T-helper 2 cell treated with Interferon-gamma antibody and Interleukin-4, amounts not matched to agents 5 μg/mL and 100 μg/mL, for 36 hours (primary cell): ENCODE data around the gene PAQR7.

Source experiments
- DNase-seq: peaks from one replicate; pipeline ENCODE4 v3.0.0; 2021; ENCODE audit warnings: low spot score
- H3K27ac Mint-ChIP-seq: one replicate; pipeline ENCODE4 v1.8.0; 2021; ENCODE audit warnings: mild to moderate bottlenecking, mixed read lengths
- H3K27me3 Mint-ChIP-seq: one replicate; pipeline ENCODE4 v1.8.0; 2021; ENCODE audit warnings: low read depth, mixed read lengths
- H3K36me3 Mint-ChIP-seq: one replicate; pipeline ENCODE4 v1.8.0; 2021; ENCODE audit warnings: low read depth, mixed read lengths
- H3K4me1 Mint-ChIP-seq: one replicate; pipeline ENCODE4 v1.8.0; 2021; ENCODE audit warnings: low read depth, mixed read lengths
- H3K4me3 Mint-ChIP-seq: one replicate; pipeline ENCODE4 v1.8.0; 2022; ENCODE audit warnings: mild to moderate bottlenecking, moderate library complexity, mixed read lengths
- H3K9me3 Mint-ChIP-seq: one replicate; pipeline ENCODE4 v1.8.0; 2021; ENCODE audit warnings: mixed read lengths

The PAQR7 gene

GRCh38 chr1:25891606-25892005 is 16.1 kb upstream of the PAQR7 start:
- H3K4me3 Mint-ChIP-seq, result no peak overlapping the region
- DNase-seq, result no peak
- H3K27ac Mint-ChIP-seq, result no peak overlapping the region
- peaks cover 13% of the 10 kb centered on the region for H3K4me1 Mint-ChIP-seq
- H3K9me3 Mint-ChIP-seq, result no peaks in the 10 kb centered on the region
- no peaks in the 10 kb centered on the region for H3K27me3 Mint-ChIP-seq
- peaks cover 27% of the 10 kb centered on the region for H3K36me3 Mint-ChIP-seq

GRCh38 chr1:25890239-25891034 is 14.9 kb upstream of the PAQR7 start:
- Mint-ChIP-seq H3K9me3 (no peaks in the 10 kb centered on the region), H3K27ac (no peak overlapping the region), H3K27me3 (no peaks in the 10 kb centered on the region), H3K4me1 (peaks cover 6% of the 10 kb centered on the region), H3K36me3 (peaks cover 20% of the 10 kb centered on the region), H3K4me3 (no peak overlapping the region)
- DNase-seq, result no peak

GRCh38 chr1:25889470-25889869 is 14.0 kb upstream of the PAQR7 start:
- no peak overlapping the region for H3K4me3 Mint-ChIP-seq

GRCh38 chr1:25888426-25888987 is 13.0 kb upstream of the PAQR7 start:
- DNase-seq, result no peak
- H3K27me3 Mint-ChIP-seq, result no peaks in the 10 kb centered on the region
- H3K4me3 Mint-ChIP-seq, result no peak overlapping the region
- no peak overlapping the region for H3K27ac Mint-ChIP-seq
- peaks cover 2% of the 10 kb centered on the region for H3K4me1 Mint-ChIP-seq
- H3K36me3 Mint-ChIP-seq, result peaks cover 17% of the 10 kb centered on the region
- H3K9me3 Mint-ChIP-seq, result no peaks in the 10 kb centered on the region

More at GRCh38 chr1:25889470-25889869, 14.0 kb upstream of the PAQR7 start:
- no peaks in the 10 kb centered on the region for H3K27me3 Mint-ChIP-seq
- no peaks in the 10 kb centered on the region for H3K9me3 Mint-ChIP-seq
- peaks cover 19% of the 10 kb centered on the region for H3K36me3 Mint-ChIP-seq
- DNase-seq, result no peak
- peaks cover 2% of the 10 kb centered on the region for H3K4me1 Mint-ChIP-seq
- H3K27ac Mint-ChIP-seq, result no peak overlapping the region

- Mint-ChIP-seq H3K9me3 (no peaks in the 10 kb centered on the region), H3K27ac (no peak overlapping the region), H3K36me3 (peaks cover 17% of the 10 kb centered on the region), H3K4me3 (no peak overlapping the region), H3K27me3 (no peaks in the 10 kb centered on the region), H3K4me1 (no peaks in the 10 kb centered on the region)
- DNase-seq, result no peak
These were observed 10.1 kb upstream of the PAQR7 start for GRCh38 chr1:25885602-25886001.

GRCh38 chr1:25881266-25881665 is 5.8 kb upstream of the PAQR7 start:
- H3K4me1 Mint-ChIP-seq, result no peaks in the 10 kb centered on the region
- H3K36me3 Mint-ChIP-seq, result peaks cover 2% of the 10 kb centered on the region
- no peak overlapping the region for H3K4me3 Mint-ChIP-seq
- H3K9me3 Mint-ChIP-seq, result no peaks in the 10 kb centered on the region
- no peak for DNase-seq
- peaks cover 15% of the 10 kb centered on the region for H3K27me3 Mint-ChIP-seq
- H3K27ac Mint-ChIP-seq, result no peak overlapping the region

GRCh38 chr1:25880518-25880917 is 5.0 kb upstream of the PAQR7 start:
- Mint-ChIP-seq H3K36me3 (peaks cover 2% of the 10 kb centered on the region), H3K4me3 (no peak overlapping the region), H3K27me3 (peaks cover 18% of the 10 kb centered on the region), H3K9me3 (no peaks in the 10 kb centered on the region), H3K27ac (no peak overlapping the region), H3K4me1 (peaks cover 3% of the 10 kb centered on the region)
- DNase-seq, result no peak

- no peak overlapping the region for H3K4me3 Mint-ChIP-seq
- H3K27me3 Mint-ChIP-seq, result peaks cover 18% of the 10 kb centered on the region
- H3K4me1 Mint-ChIP-seq, result peaks cover 5% of the 10 kb centered on the region
- H3K9me3 Mint-ChIP-seq, result no peaks in the 10 kb centered on the region
- H3K27ac Mint-ChIP-seq, result no peak overlapping the region
- no peaks in the 10 kb centered on the region for H3K36me3 Mint-ChIP-seq
- DNase-seq, result no peak
These were observed 4.2 kb upstream of the PAQR7 start for GRCh38 chr1:25879675-25880074.

- no peak for DNase-seq
- Mint-ChIP-seq H3K36me3 (no peaks in the 10 kb centered on the region), H3K27me3 (peaks cover 18% of the 10 kb centered on the region), H3K9me3 (no peaks in the 10 kb centered on the region), H3K27ac (no peak overlapping the region), H3K4me3 (no peak overlapping the region), H3K4me1 (peaks cover 5% of the 10 kb centered on the region)
These were observed 3.2 kb upstream of the PAQR7 start for GRCh38 chr1:25878690-25879089.

- H3K9me3 Mint-ChIP-seq, result no peaks in the 10 kb centered on the region
- DNase-seq, result no peak
- no peak overlapping the region for H3K4me3 Mint-ChIP-seq
- H3K36me3 Mint-ChIP-seq, result no peaks in the 10 kb centered on the region
- no peak overlapping the region for H3K27ac Mint-ChIP-seq
- H3K27me3 Mint-ChIP-seq, result peaks cover 18% of the 10 kb centered on the region
- peaks cover 5% of the 10 kb centered on the region for H3K4me1 Mint-ChIP-seq
These were observed 1.6 kb upstream of the PAQR7 start for GRCh38 chr1:25877155-25877554.

- H3K36me3 Mint-ChIP-seq, result no peaks in the 10 kb centered on the region
- no peaks in the 10 kb centered on the region for H3K9me3 Mint-ChIP-seq
- peaks cover 5% of the 10 kb centered on the region for H3K4me1 Mint-ChIP-seq
- H3K4me3 Mint-ChIP-seq, result no peak overlapping the region
- peaks cover 18% of the 10 kb centered on the region for H3K27me3 Mint-ChIP-seq
- no peak for DNase-seq
- no peak overlapping the region for H3K27ac Mint-ChIP-seq
These were observed 1.2 kb upstream of the PAQR7 start for GRCh38 chr1:25876693-25877077.

- Mint-ChIP-seq H3K4me3 (peak overlapping the region; percentile 76), H3K9me3 (no peaks in the 10 kb centered on the region), H3K27me3 (peaks cover 18% of the 10 kb centered on the region), H3K27ac (no peak overlapping the region), H3K4me1 (peaks cover 5% of the 10 kb centered on the region), H3K36me3 (no peaks in the 10 kb centered on the region)
- DNase-seq, result no peak
These were observed 566 bp upstream of the PAQR7 start for GRCh38 chr1:25875856-25876692.

GRCh38 chr1:25874635-25875153 is 814 bp downstream of the PAQR7 start:
- Mint-ChIP-seq H3K27ac (peak overlapping the region; percentile 70), H3K4me3 (peak overlapping the region; percentile 85), H3K9me3 (no peaks in the 10 kb centered on the region), H3K27me3 (peaks cover 18% of the 10 kb centered on the region), H3K4me1 (peaks cover 5% of the 10 kb centered on the region), H3K36me3 (no peaks in the 10 kb centered on the region)
- DNase-seq, result no peak

- Mint-ChIP-seq H3K36me3 (no peaks in the 10 kb centered on the region), H3K4me3 (no peak overlapping the region), H3K4me1 (peaks cover 5% of the 10 kb centered on the region), H3K27me3 (peaks cover 18% of the 10 kb centered on the region), H3K9me3 (no peaks in the 10 kb centered on the region), H3K27ac (no peak overlapping the region)
- DNase-seq, result no peak
These were observed 1.3 kb downstream of the PAQR7 start for GRCh38 chr1:25874209-25874608.
